GM18498 (cell line): Measurements from ENCODE around the gene GRK6.
A peak's percentile ranks its signal among the peaks of the same experiment; 100 is the strongest.
"Not testable (repeated sequence)": the region's sequence is repeated elsewhere in the genome, so short reads cannot be mapped to it uniquely, and the experiment has no call there.

ENCODE experiments used
- ATAC-seq: cut with Tn5 transposase; IDR thresholded peaks from one replicate; pipeline ENCODE4 v1.9.1; 2021; ENCODE audit warnings: mild to moderate bottlenecking, moderate library complexity; ENCODE audit not compliant: unreplicated experiment

GRK6 gene

DNA sequence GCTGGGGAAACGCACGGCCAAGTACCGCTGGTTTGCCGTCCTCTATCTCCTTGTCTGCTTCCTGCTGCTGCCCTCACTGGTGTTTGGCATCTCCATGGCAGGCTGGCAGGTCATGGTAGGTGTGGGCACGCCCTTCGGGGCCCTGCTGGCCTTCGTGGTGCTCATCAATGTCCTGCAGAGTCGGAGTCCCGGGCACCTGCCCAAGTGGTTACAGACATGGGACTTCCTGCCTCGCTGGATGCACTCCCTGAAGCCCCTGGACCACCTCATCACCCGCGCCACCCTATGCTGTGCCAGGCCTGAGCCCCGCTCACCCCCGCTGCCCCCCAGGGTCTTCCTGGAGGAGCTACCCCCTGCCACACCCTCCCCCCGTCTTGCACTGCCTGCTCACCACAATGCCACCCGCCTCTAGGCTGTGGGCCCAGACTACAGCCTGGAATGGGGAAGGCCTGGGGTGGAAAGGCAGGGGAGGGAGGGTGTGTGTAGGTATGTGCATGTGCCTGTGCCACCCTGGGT, 28.5 kb upstream of the GRK6 start:
- no peak for ATAC-seq

DNA sequence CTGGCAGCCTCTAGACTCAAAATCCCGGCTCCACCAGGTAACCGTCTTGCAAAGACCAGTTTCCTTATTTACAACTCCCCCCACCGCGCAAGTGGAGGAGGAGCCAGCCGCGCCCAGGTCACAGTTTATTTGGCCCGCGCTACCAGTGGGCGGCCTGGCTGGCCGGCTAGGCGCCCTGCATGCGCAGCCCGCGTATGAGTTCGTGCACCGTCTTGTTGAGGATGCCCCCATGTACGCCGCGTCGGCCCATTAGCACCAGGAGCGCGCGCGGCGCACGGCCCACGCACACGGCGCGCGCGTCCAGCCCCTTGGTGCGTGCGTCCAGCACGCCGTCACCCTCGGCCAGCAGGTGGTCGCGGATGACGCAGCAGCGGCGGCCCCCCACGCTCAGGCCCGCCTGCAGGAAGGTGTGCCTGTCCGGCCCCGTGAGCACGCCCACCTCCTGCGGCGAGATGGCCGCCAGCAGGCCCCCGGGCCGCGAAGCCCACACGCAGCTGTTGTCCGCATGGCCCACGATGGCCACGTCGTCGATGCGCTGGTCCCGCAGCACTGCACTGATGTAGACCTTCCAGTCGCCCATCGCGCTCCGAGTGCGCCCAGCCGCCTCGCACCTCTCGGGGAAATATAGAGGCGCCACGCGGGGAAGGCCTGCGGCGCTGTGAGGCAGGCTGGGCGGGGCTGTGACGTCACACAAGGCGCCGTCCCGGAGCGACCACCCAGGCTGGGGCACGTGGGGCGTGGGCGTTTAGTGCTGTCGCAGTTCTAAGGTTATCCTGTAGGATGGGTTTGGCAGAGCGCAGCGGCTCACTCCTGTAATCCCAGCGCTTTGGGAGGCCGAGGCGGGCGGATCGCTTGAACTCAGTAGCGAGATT, 26.2 kb upstream of the GRK6 start, which contains the start of gene PFN3:
TSS of gene PFN3 (minus strand) at position 665 of the 872 bp plus-strand sequence. CDS start at position 580, 85 bp downstream.
- ATAC-seq = no peak

DNA sequence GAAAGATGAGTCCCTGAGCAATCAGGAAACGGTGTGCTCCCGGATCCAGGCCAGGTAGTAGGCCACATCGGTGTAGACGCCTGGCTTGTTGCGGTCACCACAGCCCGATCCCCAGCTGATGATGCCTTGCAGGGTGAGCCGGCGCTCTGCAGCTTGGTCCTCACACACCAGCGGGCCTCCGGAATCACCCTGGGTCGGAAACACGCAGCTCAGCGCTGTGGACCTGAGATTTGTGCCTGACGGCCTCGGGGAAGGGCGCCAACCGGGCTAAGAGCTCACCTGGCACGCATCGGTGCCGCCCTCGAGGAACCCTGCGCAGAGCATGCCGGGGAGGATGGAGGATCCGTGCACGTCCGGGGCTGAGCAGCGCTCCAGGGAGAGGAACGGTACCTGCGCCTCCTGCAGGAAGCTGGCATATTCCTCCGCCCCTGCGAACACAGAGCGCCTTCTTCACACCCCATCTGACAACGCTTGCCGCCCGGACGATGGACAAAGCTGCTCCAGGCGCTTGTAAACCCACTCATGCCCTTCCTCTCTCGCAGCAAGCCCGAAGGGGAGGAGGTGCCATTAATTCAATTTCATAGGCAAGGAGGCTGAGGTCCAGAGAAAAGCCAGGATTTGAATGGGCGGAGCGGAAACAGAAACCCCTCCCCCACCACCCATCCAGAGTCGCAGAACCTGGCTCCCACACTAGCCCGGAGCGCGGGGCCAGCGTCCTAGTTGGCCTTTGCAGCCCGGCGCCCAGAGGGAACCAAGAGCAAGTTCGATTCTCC, 24.0 kb upstream of the GRK6 start:
- ATAC-seq = no peak

DNA sequence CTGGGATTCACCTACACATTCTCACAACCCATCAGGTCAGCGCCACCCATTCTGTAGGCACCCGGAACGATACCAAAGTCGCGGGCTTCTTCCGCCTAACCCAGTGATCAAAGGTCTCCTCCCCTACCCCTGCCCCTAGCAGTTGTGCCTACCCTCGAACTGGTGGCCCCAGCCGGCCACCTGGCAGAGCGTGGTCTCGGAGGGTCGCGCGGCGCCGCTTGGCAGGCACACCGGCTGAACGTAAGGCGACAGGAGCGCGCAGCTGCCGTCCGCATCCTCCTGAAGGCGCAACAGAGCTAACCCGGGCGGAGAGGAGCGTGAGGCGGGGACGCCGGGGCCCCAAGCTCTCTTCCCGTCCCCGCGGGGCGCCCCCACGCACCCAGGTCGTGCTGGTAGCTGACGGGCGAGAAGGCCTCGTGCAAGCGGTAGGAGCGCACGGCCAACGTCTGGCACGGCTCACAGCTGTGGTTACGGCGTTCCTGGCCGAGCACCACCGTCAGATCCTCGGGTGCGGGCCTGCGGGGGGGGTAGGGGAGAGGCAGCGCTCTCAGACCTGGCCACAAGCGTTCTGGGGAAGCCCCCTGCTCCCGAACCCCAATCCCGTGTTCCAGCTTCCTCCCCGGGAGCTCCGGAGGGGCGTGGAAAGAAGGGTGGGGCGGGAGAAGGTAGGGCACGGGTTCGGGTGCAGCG, 23.2 kb upstream of the GRK6 start:
- ATAC-seq = peak; percentile 35

DNA sequence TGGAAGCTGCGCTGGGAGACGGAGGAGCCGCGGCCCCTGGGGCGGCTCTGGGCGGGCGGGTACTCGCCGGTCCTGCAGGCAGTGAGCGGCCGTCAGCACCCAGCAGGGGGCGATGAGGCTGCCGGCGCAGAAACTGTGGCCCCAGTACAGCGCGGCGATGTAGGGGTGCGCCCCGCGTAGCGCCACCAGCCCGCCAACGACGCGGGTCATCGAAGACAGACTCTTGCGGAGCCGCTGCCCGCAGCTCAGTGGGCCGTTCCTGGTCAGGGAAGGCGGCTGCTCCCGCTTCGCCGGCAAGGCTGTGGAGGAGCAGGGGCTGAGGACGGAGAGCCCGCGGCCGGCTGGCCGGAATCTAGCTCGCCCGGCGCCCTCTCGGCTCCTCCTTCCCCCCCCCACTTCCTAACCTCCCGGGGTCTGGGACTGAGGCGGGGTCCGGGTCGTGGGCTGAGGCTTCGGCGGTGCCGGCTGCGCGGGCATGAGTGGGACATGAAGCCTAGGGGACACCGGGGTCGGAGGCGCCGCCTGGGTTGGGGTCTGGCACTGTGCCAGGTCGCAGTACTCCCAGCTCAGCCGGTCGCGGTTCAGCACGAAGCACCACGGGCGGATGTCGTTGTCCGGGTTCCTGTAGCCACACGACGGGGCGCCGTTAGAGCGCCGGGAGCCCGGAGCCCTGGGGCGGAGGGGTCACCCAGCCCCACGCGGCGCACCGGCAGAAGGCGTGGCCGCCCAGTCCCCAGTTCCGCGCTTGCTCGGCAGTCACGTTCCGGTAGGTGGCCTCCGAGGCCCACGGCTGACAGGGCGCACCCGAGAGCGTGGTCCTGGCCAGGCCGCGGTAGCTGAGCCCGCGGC, 22.5 kb upstream of the GRK6 start:
- peak; percentile 82 for ATAC-seq

DNA sequence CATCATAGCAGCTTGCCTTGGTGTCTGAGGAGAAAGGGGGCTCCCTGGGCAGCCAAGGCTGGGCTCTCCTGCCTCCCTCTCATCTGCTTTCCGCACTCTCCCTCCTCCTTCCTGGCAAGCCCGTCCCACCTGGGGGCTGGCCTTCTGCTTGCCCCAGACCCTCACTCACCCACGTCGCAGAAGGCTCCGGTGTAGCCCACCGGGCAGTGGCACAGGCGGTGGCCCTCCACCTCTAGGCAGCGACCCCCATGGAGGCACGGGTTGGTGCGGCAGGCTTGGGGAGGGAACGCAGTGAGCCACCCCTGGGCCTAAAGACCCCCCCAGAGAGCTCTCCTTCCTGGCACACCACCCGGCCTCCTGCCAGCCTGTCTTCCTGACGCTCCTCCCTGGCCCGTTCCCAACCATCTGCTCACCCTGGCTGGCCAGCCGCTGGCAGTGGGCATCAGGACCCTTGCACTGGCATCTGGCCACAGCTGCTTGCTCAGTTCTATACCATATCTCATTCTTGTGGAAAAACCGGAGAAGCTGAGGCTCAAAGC, 21.8 kb upstream of the GRK6 start:
- ATAC-seq = no peak

DNA sequence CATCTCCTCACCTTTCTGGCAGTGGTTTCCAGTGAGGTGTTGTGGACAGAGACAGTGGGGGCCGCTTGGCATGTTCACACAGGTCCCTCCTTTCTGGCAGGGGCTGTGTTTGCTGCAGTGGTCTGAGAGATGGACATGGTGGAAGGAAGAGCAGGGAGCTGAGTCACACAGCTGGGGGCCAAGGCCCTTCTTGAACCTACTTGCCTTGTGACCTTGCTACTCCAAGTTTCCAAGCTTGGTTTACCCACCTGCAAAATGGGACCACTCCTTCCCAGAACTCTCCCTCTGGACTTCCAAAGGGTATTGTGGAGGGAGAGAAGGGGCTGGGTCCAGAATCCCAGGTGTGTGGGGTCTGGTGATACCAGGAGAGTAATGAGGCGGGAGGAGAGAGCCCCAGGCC, 21.2 kb upstream of the GRK6 start:
- no peak for ATAC-seq

DNA sequence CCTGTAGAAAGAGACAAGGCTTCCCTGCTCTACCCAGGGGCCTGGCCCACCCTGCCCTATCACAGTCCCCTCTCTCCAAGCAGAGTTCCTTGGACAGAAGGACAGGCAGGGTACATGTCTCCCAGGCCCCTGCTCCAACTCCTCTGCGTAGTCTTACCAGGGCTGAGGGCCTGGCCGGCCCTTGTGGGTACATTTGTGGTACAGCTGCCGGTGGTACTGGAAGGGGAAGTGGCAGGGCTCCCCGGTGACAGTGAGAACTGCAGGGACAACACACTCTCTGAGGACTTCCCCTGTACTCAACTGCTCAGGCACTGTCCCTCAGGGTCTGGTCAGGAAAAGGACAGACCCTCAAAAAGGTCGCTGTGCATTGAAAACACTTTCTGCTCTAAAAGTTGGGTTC, 20.7 kb upstream of the GRK6 start:
- no peak for ATAC-seq

DNA sequence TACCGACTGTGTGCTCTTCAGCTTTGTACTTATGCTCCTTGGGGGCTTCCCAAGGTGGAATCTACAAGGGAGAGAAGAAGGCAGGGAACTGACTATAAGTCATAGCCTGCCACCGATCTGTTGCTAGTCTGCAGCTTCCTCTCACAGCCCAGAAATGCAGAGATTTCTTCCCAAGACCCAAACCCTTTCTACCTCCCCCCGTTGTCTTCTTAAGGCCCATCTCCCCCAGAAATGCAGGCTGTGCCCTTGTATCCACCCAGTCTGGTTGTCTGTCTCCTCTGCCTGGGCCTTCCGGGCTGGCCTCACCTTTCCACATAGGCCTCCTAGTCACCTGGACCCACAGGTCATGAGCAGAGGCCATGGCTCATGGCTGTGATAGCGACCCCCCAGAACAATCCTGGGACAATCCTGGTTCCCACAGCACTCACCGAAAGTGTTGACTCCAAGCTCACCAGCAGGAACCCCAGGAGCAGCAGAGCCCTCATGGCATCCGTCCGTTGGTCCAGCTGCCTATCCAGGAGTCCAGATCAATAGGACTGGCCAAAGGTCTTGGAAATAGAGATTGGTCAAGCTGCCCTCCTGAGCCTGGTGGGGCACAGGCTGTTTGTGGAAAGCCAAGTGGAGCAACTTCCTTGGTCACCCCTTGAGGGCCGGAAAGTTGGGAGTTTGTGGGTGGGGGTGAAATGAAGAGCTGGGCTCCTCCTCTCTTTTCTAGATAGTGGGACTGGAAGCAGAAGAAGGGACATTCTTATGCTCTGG, 17.3 kb upstream of the GRK6 start, which contains the start of gene F12:
TSS of gene F12 (minus strand) at position 522 of the 759 bp plus-strand sequence. CDS start at position 485, 37 bp downstream.
- no peak for ATAC-seq

DNA sequence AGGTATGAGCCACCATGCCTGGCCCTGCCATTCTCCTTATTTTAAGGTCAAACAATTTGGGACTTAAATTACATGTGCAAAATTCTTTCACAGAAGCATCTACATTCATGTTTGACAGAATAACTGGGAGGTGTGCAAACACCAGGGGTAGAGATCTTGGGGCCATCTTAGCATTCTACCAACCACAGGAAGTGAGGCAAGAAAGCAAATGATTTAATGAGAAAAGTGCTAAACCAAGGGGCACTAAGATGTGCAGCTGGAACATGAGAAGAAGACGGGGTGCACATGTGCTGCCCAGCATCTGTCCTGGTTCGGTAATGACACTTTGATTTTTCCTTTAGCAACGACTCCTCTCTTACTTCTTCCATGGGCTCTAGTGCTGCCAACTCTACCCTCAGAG, 15.9 kb upstream of the GRK6 start:
- no peak for ATAC-seq

DNA sequence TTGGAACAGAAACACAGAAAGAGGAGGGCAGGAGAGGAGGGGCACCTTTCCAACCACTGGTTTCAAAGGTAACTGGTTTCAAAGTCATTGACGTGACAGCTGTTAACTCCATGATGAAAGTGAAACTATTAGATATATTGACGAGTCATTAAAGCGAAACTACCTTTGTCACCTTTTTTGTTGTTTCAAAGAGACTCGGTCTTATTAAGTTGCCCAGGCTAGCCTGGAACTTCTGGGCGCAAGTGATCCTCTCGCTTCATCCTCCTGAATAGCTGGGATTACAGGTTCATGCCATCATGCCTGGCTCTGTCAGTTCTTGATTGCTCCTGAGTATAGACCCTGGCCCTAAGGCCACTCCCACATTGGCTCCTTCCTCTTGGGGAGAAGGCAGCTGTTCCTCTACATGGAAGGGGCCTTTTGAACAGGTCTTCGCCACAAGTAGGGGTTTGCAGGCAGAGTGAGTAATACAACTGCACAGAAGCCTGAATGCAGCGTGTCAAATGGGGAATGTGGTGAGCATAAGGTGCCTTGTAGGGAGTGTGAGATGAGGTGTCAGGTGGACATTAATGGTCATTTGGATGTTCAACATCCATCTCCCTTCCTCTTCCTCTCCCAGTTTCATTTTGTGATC, 13.8 kb upstream of the GRK6 start:
- ATAC-seq = peak; percentile 71

DNA sequence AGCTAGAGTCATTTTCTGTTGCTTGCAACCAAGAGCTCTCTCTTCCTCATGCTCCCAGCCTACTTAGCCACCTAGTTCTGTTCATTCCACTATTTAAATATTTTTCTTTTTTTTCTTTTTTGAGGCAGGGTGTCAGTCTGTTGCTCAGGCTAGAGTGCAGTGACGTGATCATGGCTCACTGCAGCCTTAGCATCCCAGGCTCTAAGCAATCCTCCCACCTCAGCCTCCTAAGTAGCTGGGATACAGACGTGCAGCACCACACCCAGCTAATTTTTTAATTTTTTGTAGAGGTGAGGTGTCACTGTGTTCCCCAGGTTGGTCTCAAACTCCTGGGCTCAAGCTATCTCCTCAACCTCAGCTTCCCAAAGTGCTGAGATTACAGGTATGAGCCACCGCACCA, 12.0 kb upstream of the GRK6 start:
- no peak for ATAC-seq

DNA sequence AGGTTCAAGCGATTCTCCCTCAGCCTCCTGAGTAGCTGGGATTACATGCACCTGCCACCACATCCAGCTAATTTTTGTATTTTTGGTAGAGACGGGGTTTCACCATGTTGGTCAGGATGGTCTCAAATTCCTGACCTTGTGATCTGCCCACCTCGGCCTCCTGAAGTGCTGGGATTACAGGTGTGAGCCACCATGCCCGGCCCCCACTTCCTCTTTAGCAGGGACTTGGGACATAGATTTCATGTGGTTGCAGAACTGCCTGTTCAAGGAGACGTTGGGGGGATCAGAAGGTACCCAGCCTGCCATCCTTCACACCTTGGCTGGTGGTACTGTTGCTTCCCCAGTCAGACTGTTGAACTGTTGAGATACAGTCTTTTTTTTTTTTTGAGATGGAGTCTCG, 9.4 kb upstream of the GRK6 start:
- not testable (repeated sequence) for ATAC-seq

DNA sequence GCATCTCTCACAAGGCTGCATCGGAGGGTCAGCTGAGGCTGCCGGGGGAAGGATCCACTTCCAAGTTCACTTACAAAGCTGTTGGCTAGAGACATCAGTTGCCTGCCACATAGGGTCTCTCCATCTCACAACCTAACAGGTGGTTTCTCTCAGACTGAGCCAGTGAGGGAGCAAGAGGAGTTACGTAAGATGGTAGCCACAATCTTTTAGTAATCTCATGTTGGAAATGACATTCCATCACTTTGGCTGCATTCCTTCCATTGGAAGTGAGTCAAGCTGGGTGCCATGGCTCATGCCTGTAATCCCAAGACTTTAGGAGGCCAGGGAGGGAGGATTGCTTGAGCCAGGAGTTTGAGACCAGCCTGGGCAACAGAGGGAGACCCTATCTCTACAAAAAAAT, 7.4 kb upstream of the GRK6 start:
- ATAC-seq = no peak

DNA sequence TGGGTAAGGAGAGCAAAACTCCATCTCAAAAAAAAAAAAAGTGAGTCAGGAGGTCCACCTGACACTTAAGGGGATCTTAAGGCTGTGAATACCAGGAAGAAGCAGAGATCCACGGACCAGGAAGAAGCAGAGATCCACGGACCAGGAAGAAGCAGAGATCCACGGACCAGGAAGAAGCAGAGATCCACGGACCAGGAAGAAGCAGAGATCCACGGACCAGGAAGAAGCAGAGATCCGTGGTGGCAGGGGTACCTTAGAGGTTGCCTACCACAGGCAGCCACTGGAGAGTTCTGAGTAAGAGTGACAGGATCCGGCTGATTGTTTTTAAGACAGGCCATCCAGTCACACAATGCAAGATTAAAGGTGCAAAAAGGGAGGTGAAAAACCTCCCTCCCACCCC, 6.0 kb upstream of the GRK6 start:
- not testable (repeated sequence) for ATAC-seq

DNA sequence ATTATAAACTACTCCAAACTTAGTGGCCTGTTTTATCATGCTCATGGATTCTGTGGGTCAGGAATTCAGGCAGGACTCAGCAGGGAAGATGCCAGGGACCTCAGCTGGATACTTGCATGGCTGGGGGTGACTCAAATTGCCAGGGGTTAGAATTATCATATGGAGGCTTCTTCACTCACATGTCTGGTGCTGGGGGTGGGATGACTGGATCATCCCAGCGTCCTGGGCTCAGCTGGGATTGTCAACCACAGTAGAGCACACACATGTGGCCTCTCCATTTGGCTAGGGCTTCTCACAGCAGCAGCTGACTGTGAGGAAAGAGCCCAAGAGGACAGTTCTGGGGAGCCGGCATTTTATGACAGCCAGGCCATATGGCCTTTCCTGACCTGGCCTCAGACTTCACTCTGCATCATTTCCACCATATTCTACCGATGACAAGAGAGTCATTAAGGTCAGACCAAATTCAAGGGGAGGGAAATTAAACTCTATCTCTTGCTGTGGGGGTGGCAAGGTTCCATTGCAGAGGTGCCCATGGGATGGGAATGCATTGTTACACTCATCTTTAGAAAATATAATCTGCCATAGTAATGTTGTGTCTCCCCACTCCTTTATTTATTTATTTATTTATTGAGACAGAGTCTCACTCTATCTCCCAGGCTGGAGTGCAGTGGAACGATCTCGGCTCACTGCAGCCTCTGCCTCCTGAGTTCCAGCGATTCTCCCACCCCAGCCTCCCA, 5.2 kb upstream of the GRK6 start:
- no peak for ATAC-seq

DNA sequence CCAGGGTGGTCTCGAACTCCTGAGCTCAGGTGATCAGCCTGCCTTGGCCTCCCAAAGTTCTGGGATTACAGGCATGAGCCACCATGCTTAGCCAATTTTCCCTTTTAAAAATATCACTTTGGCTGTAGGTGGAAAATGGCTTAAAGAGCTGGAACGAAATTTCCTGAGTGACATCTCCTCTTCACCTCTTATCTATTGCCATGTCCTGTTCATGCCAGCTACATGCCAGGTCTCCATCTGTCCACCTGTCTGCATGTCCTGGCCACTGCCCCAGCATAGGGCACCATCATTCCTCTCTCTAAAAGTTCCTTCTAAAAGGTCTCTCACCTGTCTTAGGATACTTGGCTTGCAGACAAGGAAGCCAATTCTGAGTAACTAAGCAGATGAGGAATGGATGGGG, 2.8 kb upstream of the GRK6 start:
- ATAC-seq = no peak

DNA sequence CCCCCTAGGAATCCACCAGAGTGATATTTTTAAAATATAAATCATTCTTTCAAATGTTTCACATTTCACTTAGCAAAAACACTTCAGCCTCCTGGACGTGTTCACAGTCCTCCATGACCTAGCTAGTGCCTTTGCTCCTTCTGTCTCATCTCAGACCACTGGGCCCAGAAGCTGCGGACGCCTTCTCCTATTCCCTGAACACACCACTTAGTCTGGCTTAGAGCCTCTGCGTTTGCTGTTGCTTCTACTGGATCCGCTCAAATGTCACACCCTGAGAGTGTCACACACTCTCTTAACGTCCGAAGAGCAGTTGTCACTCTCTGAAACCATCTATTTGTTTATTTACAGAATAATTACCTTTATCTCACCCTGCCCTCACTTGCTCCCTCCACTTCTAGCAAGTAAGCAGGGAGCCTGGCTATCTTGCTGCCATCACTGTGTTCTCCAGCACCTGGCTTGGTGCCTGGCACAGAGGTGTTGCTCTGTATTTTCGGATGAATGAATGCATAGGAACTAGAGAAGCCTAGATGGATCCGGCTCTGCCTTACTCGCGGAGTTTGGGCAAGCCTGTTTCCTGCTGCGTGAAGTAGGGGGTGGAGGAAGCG, 1.2 kb upstream of the GRK6 start:
- ATAC-seq = no peak
